Fibroblast of skin of abdomen (primary cell): ENCODE results near the gene TBX19.

Experiments
- DNase-seq: peaks from one replicate; pipeline ENCODE4 v3.0.0-alpha.2; 2013

TBX19 gene

DNA sequence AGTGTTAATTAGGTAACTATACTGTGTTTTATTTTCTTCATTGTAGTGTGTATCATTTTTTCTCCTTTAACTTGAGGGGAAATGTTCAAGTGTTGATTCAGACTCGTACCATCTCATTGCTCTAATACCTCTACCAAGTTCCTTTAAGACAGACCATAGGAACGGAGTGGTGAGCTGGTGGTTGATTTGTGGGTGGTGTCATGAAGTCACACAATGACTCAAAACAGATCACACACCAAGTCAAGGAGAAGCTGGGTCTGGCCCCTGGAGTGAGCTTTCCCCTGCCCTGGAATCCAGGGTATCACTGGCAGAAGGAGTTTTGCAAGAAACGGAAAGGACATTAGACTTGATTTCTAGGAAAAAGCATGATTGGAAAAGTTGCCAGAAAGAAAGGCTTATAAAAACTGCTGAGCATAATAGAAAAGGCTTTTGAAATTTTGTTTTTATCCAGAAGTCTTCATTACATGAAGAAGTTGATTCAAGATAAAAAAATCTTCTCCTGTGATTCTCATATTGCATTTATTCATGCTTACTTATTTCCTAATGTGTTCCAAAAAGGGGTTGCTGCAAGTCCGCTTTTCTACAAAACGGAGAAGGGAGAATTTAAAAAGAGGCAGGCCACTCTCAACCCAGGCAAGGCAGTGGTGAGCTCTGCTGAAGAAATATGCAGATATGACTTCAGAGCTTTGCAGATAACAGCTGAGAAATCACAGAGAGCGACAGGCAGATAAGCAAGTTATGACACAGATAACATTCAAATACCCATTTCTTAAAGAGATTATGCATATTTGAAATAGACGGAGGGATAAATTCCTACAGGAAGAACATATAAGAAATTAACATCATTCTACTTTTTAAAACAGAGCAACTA lies 79.7 kb downstream of the TBX19 start:
- peak; percentile 62 for DNase-seq

DNA sequence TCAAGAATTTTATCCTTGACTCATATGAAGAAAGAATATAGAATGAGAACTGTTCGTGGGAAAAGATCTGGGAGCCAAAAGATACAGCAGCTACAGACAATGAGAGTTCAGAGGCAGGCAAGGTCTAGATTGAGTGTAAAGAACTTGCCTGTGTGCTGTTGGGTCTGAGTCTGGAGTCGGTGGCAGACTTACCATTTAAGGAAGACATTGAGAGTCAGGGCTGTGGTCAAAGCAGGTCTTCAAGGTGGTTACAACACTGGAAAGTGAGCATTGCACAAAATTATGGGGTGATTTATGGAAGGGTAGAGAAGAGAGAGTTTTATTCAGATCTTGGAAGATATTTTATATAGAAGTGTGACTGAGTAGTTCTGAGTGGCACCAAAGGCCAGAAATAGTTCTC lies 80.6 kb downstream of the TBX19 start:
- DNase-seq, result no peak

DNA sequence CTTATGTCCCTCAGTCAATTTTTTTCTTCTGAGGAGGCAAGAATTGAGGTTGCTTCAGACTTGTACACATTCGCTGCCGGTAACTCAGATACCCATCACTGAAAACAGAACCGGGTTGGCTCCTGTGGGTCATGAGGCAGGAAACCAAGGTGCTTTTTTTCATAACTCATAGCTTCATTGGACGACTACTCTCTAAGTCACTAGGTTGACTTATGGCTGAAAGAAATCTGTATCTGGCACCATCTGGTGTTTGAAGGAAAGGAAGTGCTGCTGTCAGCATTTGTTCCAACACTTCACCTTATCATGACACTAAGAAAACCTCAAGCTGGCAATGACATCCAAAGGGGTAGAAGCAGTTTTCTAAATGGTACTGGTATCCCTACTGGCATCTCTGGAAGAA lies 82.3 kb downstream of the TBX19 start:
- DNase-seq, result no peak
